ENCODE data around the gene KCNJ10. TPM values are rescaled to one million over a fixed set of nuclear protein-coding genes. Genes with fewer than 3 reads are reported as not detected.

KCNJ10 gene
- total RNA-seq, 4 donors from 2014 or later: not detected

DNA sequence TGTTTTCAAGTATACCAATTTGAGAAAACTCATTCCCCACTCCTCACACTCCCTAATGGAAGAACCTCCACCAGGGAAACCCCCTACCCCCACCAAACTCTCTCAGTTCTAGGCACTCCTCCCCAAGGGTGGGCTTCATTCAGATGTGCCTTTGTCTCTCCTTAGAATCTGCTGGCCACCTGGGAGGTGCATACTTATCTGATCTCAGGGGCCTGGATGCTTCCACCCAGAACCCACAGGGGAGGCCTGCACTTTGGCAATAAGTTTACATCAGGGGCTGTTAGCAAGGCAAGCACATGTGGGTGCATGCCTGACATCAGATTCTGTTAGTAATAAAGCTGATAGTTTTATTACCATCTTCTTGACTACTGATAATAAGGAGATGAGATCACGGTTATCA lies 83.4 kb downstream of the KCNJ10 start:
- TF ChIP-seq POLR2AphosphoS5 (IDR thresholded peaks at IDR 0.05): no peak
- TF ChIP-seq POLR2A (IDR thresholded peaks at IDR 0.05): no peak
- TF ChIP-seq EP300 (IDR thresholded peaks at IDR 0.05): no peak
- TF ChIP-seq, protein P1, sequence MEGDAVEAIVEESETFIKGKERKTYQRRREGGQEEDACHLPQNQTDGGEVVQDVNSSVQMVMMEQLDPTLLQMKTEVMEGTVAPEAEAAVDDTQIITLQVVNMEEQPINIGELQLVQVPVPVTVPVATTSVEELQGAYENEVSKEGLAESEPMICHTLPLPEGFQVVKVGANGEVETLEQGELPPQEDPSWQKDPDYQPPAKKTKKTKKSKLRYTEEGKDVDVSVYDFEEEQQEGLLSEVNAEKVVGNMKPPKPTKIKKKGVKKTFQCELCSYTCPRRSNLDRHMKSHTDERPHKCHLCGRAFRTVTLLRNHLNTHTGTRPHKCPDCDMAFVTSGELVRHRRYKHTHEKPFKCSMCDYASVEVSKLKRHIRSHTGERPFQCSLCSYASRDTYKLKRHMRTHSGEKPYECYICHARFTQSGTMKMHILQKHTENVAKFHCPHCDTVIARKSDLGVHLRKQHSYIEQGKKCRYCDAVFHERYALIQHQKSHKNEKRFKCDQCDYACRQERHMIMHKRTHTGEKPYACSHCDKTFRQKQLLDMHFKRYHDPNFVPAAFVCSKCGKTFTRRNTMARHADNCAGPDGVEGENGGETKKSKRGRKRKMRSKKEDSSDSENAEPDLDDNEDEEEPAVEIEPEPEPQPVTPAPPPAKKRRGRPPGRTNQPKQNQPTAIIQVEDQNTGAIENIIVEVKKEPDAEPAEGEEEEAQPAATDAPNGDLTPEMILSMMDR (IDR thresholded peaks at IDR 0.05): no peak
- peaks cover under 1% of the 10 kb centered on the region for H3K36me3 ChIP-seq
- no peaks in the 10 kb centered on the region for H3K4me1 ChIP-seq
- H3K27ac ChIP-seq: no peak overlapping the region
- 65% methylated on average over 1 of the region's 1 CpG for WGBS
- no peak overlapping the region for H3K4me3 ChIP-seq
- DNase-seq (ENCODE audit: low spot score in 2 of 2): no peak
- H3K9me3 ChIP-seq: no peaks in the 10 kb centered on the region
- H3K27me3 ChIP-seq: no peaks in the 10 kb centered on the region

DNA sequence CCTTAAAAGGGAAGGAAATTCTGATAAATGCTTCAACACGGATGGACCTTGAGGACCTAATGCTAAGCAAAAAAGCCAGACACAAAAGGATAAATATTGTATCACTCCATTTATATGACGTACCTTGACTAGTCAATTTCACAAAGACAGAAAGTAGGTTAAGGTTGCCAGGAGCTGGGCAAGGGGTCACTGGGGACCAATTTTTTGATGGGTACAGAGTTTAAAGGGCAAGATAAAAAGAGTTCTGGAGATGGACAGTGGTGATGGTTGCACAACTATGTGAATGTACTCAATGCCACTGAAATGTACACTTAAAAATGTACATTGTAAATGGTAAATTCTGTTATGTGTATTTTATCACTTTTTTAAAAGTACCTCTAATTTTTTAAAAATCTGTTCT lies 83.9 kb downstream of the KCNJ10 start:
- TF ChIP-seq, protein P1 (IDR thresholded peaks at IDR 0.05): no peak
- TF ChIP-seq POLR2AphosphoS5 (IDR thresholded peaks at IDR 0.05): no peak
- no peak for TF ChIP-seq POLR2A (IDR thresholded peaks at IDR 0.05)
- TF ChIP-seq EP300 (IDR thresholded peaks at IDR 0.05): no peak
- H3K36me3 ChIP-seq: peaks cover 5% of the 10 kb centered on the region
- no peaks in the 10 kb centered on the region for H3K27me3 ChIP-seq
- H3K9me3 ChIP-seq: no peaks in the 10 kb centered on the region
- 76% methylated on average over 2 of the region's 2 CpGs for WGBS
- DNase-seq (ENCODE audit: low spot score in 2 of 2): no peak
- no peak overlapping the region for H3K4me3 ChIP-seq
- no peaks in the 10 kb centered on the region for H3K4me1 ChIP-seq
- no peak overlapping the region for H3K27ac ChIP-seq

DNA sequence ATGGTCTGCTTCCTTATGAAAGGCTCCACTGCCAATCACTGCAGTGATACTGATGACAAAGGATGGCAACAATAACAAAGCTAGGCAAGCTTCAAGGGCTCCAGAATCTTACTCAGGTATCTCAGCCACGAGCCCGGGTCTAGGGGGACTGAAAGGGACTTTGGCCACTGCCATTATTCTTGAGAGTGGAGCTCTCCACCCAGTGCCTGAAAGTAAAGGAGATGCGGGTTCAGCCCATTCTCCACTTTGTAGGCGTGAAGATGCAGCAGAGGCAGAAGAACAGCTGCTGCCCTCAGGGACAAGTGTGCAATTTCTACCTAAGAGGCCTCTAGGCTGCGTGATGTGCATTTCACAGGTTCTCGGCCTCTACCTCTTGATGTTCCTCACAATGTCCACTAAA lies 84.5 kb downstream of the KCNJ10 start:
- Histone ChIP-seq H3K27me3 (no peaks in the 10 kb centered on the region), H3K9me3 (no peaks in the 10 kb centered on the region), H3K4me1 (no peaks in the 10 kb centered on the region), H3K27ac (no peak overlapping the region), H3K36me3 (peaks cover 6% of the 10 kb centered on the region), H3K4me3 (no peak overlapping the region)
- 97% methylated on average over 6 of the region's 6 CpGs for WGBS
- DNase-seq (ENCODE audit: low spot score in 2 of 2): no peak
- TF ChIP-seq, protein P1 (IDR thresholded peaks at IDR 0.05): no peak
- TF ChIP-seq POLR2AphosphoS5 (IDR thresholded peaks at IDR 0.05) (no peak), EP300 (IDR thresholded peaks at IDR 0.05) (no peak), POLR2A (IDR thresholded peaks at IDR 0.05) (no peak)

DNA sequence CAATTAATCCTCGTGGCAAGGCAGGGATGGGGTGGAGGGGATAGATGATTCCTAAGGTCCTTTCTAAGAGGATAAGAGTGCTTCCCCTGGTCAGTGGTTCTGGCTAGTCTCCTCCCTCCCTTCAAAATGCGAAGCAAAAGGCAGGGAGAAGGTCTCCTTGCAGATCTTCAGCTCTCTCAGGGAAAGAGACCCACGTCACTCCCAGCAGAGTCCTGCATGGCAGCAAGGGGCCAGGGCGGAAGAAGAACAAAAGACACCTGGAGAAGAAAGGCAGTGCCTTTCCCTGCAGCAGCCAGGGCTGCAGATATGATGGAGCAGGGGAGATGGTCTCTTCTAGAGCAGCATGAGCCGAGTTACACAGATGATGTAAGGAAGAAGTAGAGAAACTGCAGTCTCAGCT lies 86.3 kb downstream of the KCNJ10 start:
- Histone ChIP-seq H3K27ac (no peak overlapping the region), H3K9me3 (no peaks in the 10 kb centered on the region), H3K27me3 (no peaks in the 10 kb centered on the region), H3K4me1 (no peaks in the 10 kb centered on the region), H3K36me3 (peaks cover 6% of the 10 kb centered on the region), H3K4me3 (no peak overlapping the region)
- TF ChIP-seq POLR2A (IDR thresholded peaks at IDR 0.05): no peak
- no peak for TF ChIP-seq POLR2AphosphoS5 (IDR thresholded peaks at IDR 0.05)
- TF ChIP-seq EP300 (IDR thresholded peaks at IDR 0.05): no peak
- TF ChIP-seq, protein P1 (IDR thresholded peaks at IDR 0.05): no peak
- 75% methylated on average over 5 of the region's 5 CpGs for WGBS
- DNase-seq (ENCODE audit: low spot score in 2 of 2): no peak

DNA sequence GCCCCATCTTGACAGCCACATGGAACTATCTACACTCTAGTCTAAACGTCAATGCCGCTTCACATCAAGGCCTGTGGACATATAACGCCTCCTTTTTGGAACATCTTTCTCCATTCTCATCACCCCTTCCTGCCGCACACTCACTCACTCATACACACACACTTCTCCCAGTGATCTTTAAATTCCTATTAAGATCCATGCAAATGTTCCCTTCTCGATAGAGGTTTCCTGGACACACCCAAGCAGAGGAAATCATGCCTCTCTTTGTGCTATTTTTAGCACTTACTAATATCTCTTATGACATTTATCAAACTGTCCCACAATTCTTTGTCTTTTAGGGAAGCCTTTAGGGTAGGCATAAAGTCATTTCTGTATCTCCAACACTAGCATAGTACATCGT lies 87.7 kb downstream of the KCNJ10 start:
- TF ChIP-seq EP300 (IDR thresholded peaks at IDR 0.05) (no peak), POLR2A (IDR thresholded peaks at IDR 0.05) (no peak), POLR2AphosphoS5 (IDR thresholded peaks at IDR 0.05) (no peak)
- TF ChIP-seq, protein P1 (IDR thresholded peaks at IDR 0.05): no peak
- Histone ChIP-seq H3K36me3 (peaks cover 6% of the 10 kb centered on the region), H3K9me3 (no peaks in the 10 kb centered on the region), H3K4me1 (no peaks in the 10 kb centered on the region), H3K27ac (no peak overlapping the region), H3K27me3 (no peaks in the 10 kb centered on the region), H3K4me3 (no peak overlapping the region)
- 75% methylated on average over 5 of the region's 6 CpGs for WGBS
- no peak for DNase-seq (ENCODE audit: low spot score in 2 of 2)

Measured in suprapubic skin (tissue), 4 donors.